Smooth muscle cell (in vitro differentiated cells): ENCODE results near the gene RNF20. TPM values are rescaled to one million over a fixed set of nuclear protein-coding genes. Genes with fewer than 3 reads are reported as not detected.
A peak's percentile ranks its signal among the peaks of the same experiment; 100 is the strongest.

ENCODE experiments used
- DNase-seq: peaks from one replicate; lab custom pipeline; 2025; ENCODE audit not compliant: unreplicated experiment; lab: John Stamatoyannopoulos, UW
- H2AFZ ChIP-seq: fragments of 200-600 bp; sonication (generic); 2 replicates; pipeline ENCODE4 v1.6.0; 2016; ENCODE audit warnings: antibody characterized with exemption, low read depth, mild to moderate bottlenecking
- H3F3A ChIP-seq: fragments of 200-600 bp; sonication (generic); 2 replicates; pipeline ENCODE4 v1.6.0; 2017; ENCODE audit warnings: antibody characterized with exemption, low read depth
- H3K27ac ChIP-seq: fragments of 200-600 bp; sonication (generic); 2 replicates; pipeline ENCODE4 v1.5.1; 2016; ENCODE audit warnings: low read depth, mild to moderate bottlenecking
- H3K27me3 ChIP-seq: fragments of 200-600 bp; sonication (generic); 2 replicates; pipeline ENCODE4 v1.6.1; 2016; ENCODE audit warnings: low read depth, mild to moderate bottlenecking
- H3K36me3 ChIP-seq: fragments of 200-600 bp; sonication (generic); 2 replicates; pipeline ENCODE4 v1.5.1; 2016; ENCODE audit warnings: low read depth
- H3K4me1 ChIP-seq: fragments of 200-600 bp; sonication (generic); 2 replicates; pipeline ENCODE4 v1.5.1; 2016; ENCODE audit warnings: low read depth
- H3K4me2 ChIP-seq: fragments of 200-600 bp; sonication (generic); 2 replicates; pipeline ENCODE4 v1.6.0; 2016; ENCODE audit warnings: mild to moderate bottlenecking
- H3K4me3 ChIP-seq: fragments of 200-600 bp; sonication (generic); 2 replicates; pipeline ENCODE4 v1.5.1; 2016; ENCODE audit warnings: mild to moderate bottlenecking
- H3K79me2 ChIP-seq: fragments of 200-600 bp; sonication (generic); 2 replicates; pipeline ENCODE4 v1.6.0; 2016; ENCODE audit warnings: low read depth, mild to moderate bottlenecking
- H3K9ac ChIP-seq: fragments of 200-600 bp; sonication (generic); 2 replicates; pipeline ENCODE4 v1.6.0; 2016; ENCODE audit warnings: low read depth
- H3K9me3 ChIP-seq: fragments of 200-600 bp; sonication (generic); replicated peaks from 2 replicates; pipeline ENCODE4 v1.5.1; 2016; ENCODE audit warnings: low read depth
- H4K20me1 ChIP-seq: fragments of 200-600 bp; sonication (generic); 2 replicates; pipeline ENCODE4 v1.6.0; 2016; ENCODE audit warnings: low read depth
- CTCF ChIP-seq: fragments of 200-600 bp; sonication (generic); IDR thresholded peaks from 2 replicates; pipeline ENCODE4 v1.5.1; 2017; ENCODE audit warnings: borderline replicate concordance, mild to moderate bottlenecking, antibody characterized with exemption; ENCODE audit not compliant: insufficient read depth, poor library complexity, severe bottlenecking
- WGBS: methylation state at CpG from one replicate; pipeline ENCODE4 v1.1.7; 2016; ENCODE audit warnings: low lambda C conversion rate; 5-methylcytosine and 5-hydroxymethylcytosine counted together
- polyA plus RNA-seq: library from polyadenylated mRNA; unstranded; fragments of >200 nt; fragmentation: Nextera tagmentation; extraction: Ambion mirVana; gene quantifications from 2 replicates; pipeline ENCODE4 v1.2.1, GENCODE V29; 2016
- total RNA-seq: library from RNA; depleted of rRNA; stranded (reverse); fragments of >200 nt; gene quantifications from 2 replicates; pipeline ENCODE4 v1.2.3, GENCODE V29; 2014

The RNF20 gene
- total and polyA plus RNA-seq, 2 experiments from 2014 or later = 12.8 to 18.0 TPM

- Histone ChIP-seq H2AFZ (no peak overlapping the region), H3K27me3 (no peaks in the 10 kb centered on the region), H3K4me2 (no peak overlapping the region), H3K27ac (no peak overlapping the region), H3K36me3 (no peaks in the 10 kb centered on the region), H3K79me2 (no peaks in the 10 kb centered on the region), H3K4me3 (no peak overlapping the region), H4K20me1 (no peaks in the 10 kb centered on the region), H3K9ac (no peak overlapping the region), H3K9me3 (no peaks in the 10 kb centered on the region), H3F3A (no peaks in the 10 kb centered on the region), H3K4me1 (peaks cover 4% of the 10 kb centered on the region)
- 87% methylated on average over 6 of the region's 6 CpGs for WGBS
- no peak for TF ChIP-seq CTCF
- DNase-seq = no peak
These were observed 23.2 kb upstream of the RNF20 start for GRCh38 chr9:101510459-101510858.

- Histone ChIP-seq H3K27me3 (no peaks in the 10 kb centered on the region), H3K4me2 (no peak overlapping the region), H3K9me3 (no peaks in the 10 kb centered on the region), H3F3A (no peaks in the 10 kb centered on the region), H3K36me3 (no peaks in the 10 kb centered on the region), H3K9ac (no peak overlapping the region), H3K4me1 (peaks cover 4% of the 10 kb centered on the region), H3K4me3 (no peak overlapping the region), H3K27ac (no peak overlapping the region), H3K79me2 (no peaks in the 10 kb centered on the region), H2AFZ (no peak overlapping the region), H4K20me1 (no peaks in the 10 kb centered on the region)
- DNase-seq = no peak
- WGBS = 81% methylated on average over 2 of the region's 2 CpGs
- no peak for TF ChIP-seq CTCF
These were observed 22.6 kb upstream of the RNF20 start for GRCh38 chr9:101511009-101511408.

- no peaks in the 10 kb centered on the region for H3K27me3 ChIP-seq
- no peak overlapping the region for H3K4me3 ChIP-seq
- no peaks in the 10 kb centered on the region for H3K36me3 ChIP-seq
- no peaks in the 10 kb centered on the region for H3K79me2 ChIP-seq
- H2AFZ ChIP-seq = peak overlapping the region; percentile 25
- no peaks in the 10 kb centered on the region for H3F3A ChIP-seq
- no peak for DNase-seq
- 75% methylated on average over 3 of the region's 3 CpGs for WGBS
- H4K20me1 ChIP-seq = no peaks in the 10 kb centered on the region
- H3K4me1 ChIP-seq = peaks cover 4% of the 10 kb centered on the region
- no peak overlapping the region for H3K9ac ChIP-seq
- no peak for TF ChIP-seq CTCF
- no peaks in the 10 kb centered on the region for H3K9me3 ChIP-seq
- no peak overlapping the region for H3K27ac ChIP-seq
- H3K4me2 ChIP-seq = no peak overlapping the region
These were observed 21.5 kb upstream of the RNF20 start for GRCh38 chr9:101512116-101512515.

- Histone ChIP-seq H3K9ac (no peak overlapping the region), H3K36me3 (no peaks in the 10 kb centered on the region), H3K4me3 (no peak overlapping the region), H3K4me2 (no peak overlapping the region), H3K27ac (no peak overlapping the region), H3K27me3 (no peaks in the 10 kb centered on the region), H4K20me1 (no peaks in the 10 kb centered on the region), H3F3A (no peaks in the 10 kb centered on the region), H3K4me1 (peaks cover 4% of the 10 kb centered on the region), H3K79me2 (no peaks in the 10 kb centered on the region), H2AFZ (no peak overlapping the region), H3K9me3 (no peaks in the 10 kb centered on the region)
- no peak for DNase-seq
- TF ChIP-seq CTCF = no peak
These were observed 20.3 kb upstream of the RNF20 start for GRCh38 chr9:101513351-101513750.
